Brain microvascular endothelial cell (primary cell): ENCODE data around the gene CAV2.

Source experiments
- DNase-seq: peaks from one replicate; pipeline ENCODE4 v3.0.0-alpha.2; 2020
- H3K27ac ChIP-seq: fragments of 250-450 bp; sonication (Bioruptor Pico); 2 replicates; pipeline ENCODE4 v1.5.1; 2020; ENCODE audit warnings: mild to moderate bottlenecking, moderate library complexity
- H3K27me3 ChIP-seq: fragments of 250-450 bp; sonication (Bioruptor Pico); replicated peaks from 2 replicates; pipeline ENCODE4 v1.5.1; 2020; ENCODE audit warnings: mild to moderate bottlenecking
- H3K36me3 ChIP-seq: fragments of 250-450 bp; sonication (Bioruptor Pico); replicated peaks from 2 replicates; pipeline ENCODE4 v1.5.1; 2020; ENCODE audit warnings: mild to moderate bottlenecking
- H3K4me3 ChIP-seq: 2 replicates; pipeline ENCODE4 v1.5.1; 2011; ENCODE audit warnings: low read depth, mild to moderate bottlenecking, control low read depth, low read length, moderate library complexity
- in situ Hi-C: cut with HindIII; loops from 2 replicates; pipeline ENCODE4 v1.10.0; 2017; ENCODE audit warnings: low sequenced_read_pairs, low pct_ligation_motif_present
- TF ChIP-seq, protein P1 (sequence below): IDR thresholded peaks from 2 replicates; pipeline ENCODE4 v1.5.1; 2011; ENCODE audit warnings: low read depth, mild to moderate bottlenecking, moderate library complexity, low read length, control low read depth, inconsistent platforms; ENCODE audit errors: missing control alignments

CAV2 gene

DNA sequence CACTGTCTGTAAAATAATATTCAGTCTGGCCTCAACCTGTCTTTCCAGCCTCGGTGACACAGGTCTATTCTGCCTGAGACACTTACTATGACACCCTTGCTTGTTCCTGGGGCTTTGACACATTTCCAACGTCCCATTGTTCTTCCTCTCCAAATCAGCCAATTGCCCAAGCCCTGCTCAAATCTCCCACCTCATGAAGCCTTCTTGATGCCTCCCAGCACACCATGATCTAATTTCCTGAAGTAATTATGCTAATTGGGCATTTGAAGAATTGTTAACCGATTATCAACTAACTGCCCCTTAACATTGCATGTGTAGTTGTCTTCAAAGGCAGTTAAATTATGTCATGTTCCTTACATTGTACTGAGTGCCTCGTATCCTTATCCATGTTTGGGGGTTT lies 58.4 kb downstream of the CAV2 start:
- DNase-seq: no peak
- Histone ChIP-seq H3K4me3 (no peak overlapping the region), H3K27me3 (no peaks in the 10 kb centered on the region), H3K27ac (no peak overlapping the region), H3K36me3 (peaks cover 32% of the 10 kb centered on the region)
- in situ Hi-C loops: no loop called here
- TF ChIP-seq, protein P1, sequence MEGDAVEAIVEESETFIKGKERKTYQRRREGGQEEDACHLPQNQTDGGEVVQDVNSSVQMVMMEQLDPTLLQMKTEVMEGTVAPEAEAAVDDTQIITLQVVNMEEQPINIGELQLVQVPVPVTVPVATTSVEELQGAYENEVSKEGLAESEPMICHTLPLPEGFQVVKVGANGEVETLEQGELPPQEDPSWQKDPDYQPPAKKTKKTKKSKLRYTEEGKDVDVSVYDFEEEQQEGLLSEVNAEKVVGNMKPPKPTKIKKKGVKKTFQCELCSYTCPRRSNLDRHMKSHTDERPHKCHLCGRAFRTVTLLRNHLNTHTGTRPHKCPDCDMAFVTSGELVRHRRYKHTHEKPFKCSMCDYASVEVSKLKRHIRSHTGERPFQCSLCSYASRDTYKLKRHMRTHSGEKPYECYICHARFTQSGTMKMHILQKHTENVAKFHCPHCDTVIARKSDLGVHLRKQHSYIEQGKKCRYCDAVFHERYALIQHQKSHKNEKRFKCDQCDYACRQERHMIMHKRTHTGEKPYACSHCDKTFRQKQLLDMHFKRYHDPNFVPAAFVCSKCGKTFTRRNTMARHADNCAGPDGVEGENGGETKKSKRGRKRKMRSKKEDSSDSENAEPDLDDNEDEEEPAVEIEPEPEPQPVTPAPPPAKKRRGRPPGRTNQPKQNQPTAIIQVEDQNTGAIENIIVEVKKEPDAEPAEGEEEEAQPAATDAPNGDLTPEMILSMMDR: no peak
